OCI-LY1 (cell line): ENCODE results near the gene RRN3.
"Not testable (repeated sequence)": the region's sequence is repeated elsewhere in the genome, so short reads cannot be mapped to it uniquely, and the experiment has no call there.

Experiments
- EZH2 ChIP-seq: fragments of 200-600 bp; sonication (generic), shearing (Covaris generic); IDR thresholded peaks from 2 replicates; pipeline ENCODE4 v1.8.0; 2017; ENCODE audit warnings: borderline replicate concordance, mixed run types, mild to moderate bottlenecking, antibody characterized with exemption, low read length, moderate library complexity, mixed read lengths
- TF ChIP-seq, protein P1 (sequence below): fragments of 200-600 bp; sonication (generic), shearing (Covaris generic); IDR thresholded peaks from 2 replicates; pipeline ENCODE4 v1.5.1; 2017; ENCODE audit warnings: mild to moderate bottlenecking, antibody characterized with exemption, low read length, moderate library complexity, mixed read lengths

DNA sequence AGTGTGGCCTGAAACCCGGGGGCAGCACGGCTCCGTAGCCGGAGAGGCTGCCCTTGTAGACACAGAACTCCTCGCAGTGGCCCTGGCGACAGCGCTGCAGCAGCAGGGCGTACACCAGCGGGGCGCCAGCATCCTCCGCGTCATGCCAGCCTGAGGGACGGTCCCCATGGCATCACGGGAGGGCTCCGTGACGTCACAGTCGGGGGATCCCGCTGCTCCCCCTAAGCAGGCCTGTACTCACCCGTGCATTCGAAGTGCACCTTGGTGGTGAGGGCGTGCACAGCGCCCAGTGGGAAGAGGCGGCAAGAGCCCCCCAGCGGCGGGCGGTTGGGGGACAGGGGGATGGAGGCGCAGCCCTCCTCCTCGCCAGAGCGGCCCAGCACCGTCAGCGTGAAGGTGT, 39.5 kb upstream of the RRN3 start:
- TF ChIP-seq, protein P1, sequence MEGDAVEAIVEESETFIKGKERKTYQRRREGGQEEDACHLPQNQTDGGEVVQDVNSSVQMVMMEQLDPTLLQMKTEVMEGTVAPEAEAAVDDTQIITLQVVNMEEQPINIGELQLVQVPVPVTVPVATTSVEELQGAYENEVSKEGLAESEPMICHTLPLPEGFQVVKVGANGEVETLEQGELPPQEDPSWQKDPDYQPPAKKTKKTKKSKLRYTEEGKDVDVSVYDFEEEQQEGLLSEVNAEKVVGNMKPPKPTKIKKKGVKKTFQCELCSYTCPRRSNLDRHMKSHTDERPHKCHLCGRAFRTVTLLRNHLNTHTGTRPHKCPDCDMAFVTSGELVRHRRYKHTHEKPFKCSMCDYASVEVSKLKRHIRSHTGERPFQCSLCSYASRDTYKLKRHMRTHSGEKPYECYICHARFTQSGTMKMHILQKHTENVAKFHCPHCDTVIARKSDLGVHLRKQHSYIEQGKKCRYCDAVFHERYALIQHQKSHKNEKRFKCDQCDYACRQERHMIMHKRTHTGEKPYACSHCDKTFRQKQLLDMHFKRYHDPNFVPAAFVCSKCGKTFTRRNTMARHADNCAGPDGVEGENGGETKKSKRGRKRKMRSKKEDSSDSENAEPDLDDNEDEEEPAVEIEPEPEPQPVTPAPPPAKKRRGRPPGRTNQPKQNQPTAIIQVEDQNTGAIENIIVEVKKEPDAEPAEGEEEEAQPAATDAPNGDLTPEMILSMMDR: not testable (repeated sequence)
- TF ChIP-seq EZH2: not testable (repeated sequence)
